Erythroblast (primary cell): ENCODE measurements around the gene TMEM132C.

Source experiments
- GATA1 ChIP-seq: IDR thresholded peaks from 2 replicates; pipeline ENCODE4 v1.6.1; 2011; ENCODE audit warnings: low read depth, mild to moderate bottlenecking, control low read depth, low read length, moderate library complexity
- POLR2A ChIP-seq: IDR thresholded peaks from 2 replicates; pipeline ENCODE4 v1.6.1; 2011; ENCODE audit warnings: mild to moderate bottlenecking, low read length

DNA sequence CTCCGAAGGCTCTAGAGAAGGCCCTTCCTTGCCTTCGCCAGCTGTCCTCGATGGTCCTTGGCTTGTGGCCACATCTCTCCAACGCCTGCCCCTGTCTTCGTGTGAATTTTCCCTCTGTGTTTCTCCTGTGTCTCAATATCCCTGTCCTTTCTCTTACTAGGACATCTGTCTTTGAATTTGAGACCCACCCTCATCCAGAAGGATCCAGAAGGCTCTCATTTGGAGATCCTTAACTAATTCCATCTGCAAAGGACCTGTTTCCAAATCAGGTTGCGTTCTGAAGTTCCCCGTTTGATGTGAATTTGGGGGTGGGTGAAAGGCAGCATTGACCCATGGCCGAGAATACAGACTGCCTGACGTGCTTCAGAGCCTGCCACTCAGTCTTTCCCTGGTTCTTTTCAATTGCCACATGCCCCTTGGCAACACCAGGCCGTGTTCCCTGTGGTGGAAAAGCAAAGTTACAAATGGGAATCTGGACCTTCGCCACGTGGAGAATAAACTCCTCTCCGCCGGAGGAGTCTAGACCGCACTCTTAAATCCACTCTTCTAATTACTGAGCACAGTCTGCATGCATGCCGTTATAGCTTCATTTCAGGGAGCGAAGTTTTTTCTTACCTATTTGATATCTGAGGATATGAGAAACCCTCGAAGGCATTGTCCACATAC, 158.8 kb downstream of the TMEM132C start:
- TF ChIP-seq POLR2A (no peak), GATA1 (no peak)
